Skeletal muscle tissue (tissue), 4 donors: ENCODE measurements around the gene HEXIM2. TPM values are rescaled to one million over a fixed set of nuclear protein-coding genes. Genes with fewer than 3 reads are reported as not detected.
"Not testable (repeated sequence)": the region's sequence is repeated elsewhere in the genome, so short reads cannot be mapped to it uniquely, and the experiment has no call there.

ENCODE experiments used
- H3K27ac ChIP-seq: one replicate; pipeline ENCODE4 v1.7.0; 2013; ENCODE audit warnings: mild to moderate bottlenecking, low read depth, low read length, inconsistent platforms
- H3K27me3 ChIP-seq, 3 donors: one replicate each; pipeline ENCODE4 v1.7.0; 2013; ENCODE audit warnings: low read length in 3 of 3; ENCODE audit not compliant: control insufficient read depth in 3 of 3, insufficient read depth in 3 of 3
- H3K36me3 ChIP-seq, 3 donors: one replicate each; pipeline ENCODE4 v1.7.0; 2013; ENCODE audit warnings: low read length in 3 of 3; ENCODE audit not compliant: control insufficient read depth in 3 of 3, insufficient read depth in 3 of 3
- H3K4me1 ChIP-seq, 3 donors: one replicate each; pipeline ENCODE4 v1.7.0; 2013; ENCODE audit warnings: low read length in 3 of 3, mild to moderate bottlenecking in 3 of 3; ENCODE audit not compliant: control insufficient read depth in 3 of 3, insufficient read depth in 3 of 3
- H3K4me3 ChIP-seq, 3 donors: one replicate each; pipeline ENCODE4 v1.7.0; 2013; ENCODE audit warnings: low read length in 3 of 3
- H3K9ac ChIP-seq, 3 donors: one replicate each; pipeline ENCODE4 v1.7.0; 2013; ENCODE audit warnings: low read length in 3 of 3, mild to moderate bottlenecking in 3 of 3, moderate library complexity in 2 of 3, low read depth in 1 of 3
- H3K9me3 ChIP-seq, 3 donors: one replicate each; pipeline ENCODE4 v1.7.0; 2013; ENCODE audit warnings: low read length in 3 of 3; ENCODE audit not compliant: control insufficient read depth in 3 of 3
- total RNA-seq: library from RNA; depleted of rRNA; stranded (reverse); fragments of >200 nt; gene quantifications from one replicate; pipeline ENCODE4 v1.2.3, GENCODE V29; 2014
- donor health status: Osteomylitis.

HEXIM2 gene
- total RNA-seq, 1 donor from 2014 or later = 10.4 TPM

DNA sequence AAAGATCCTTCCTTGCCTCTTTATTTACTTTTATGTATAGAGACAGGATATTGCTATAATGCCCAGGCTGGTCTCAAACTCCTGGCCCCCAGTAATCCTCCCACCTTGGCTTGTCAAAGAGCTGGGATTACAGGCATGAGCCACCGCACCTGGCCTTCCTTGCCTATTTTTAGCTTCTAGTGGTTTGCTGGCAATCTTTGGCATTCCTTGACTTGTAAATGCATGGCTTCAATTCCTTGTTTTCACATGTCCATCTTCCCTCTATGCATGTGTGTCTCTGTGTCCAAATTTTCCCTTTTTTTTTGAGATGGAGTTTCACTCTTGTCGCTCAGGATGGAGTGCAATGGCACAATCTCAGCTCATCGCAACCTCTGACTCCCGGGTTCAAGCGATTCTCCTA lies 22.5 kb downstream of the HEXIM2 start:
- H3K9me3 ChIP-seq = no peaks in the 10 kb centered on the region
- H3K36me3 ChIP-seq = no peaks in the 10 kb centered on the region
- H3K27ac ChIP-seq = no peak overlapping the region
- no peak overlapping the region for H3K9ac ChIP-seq
- no peak overlapping the region for H3K4me3 ChIP-seq
- H3K4me1 ChIP-seq = peaks cover 3 to 4% (median 3%) of the 10 kb centered on the region in 3 donors
- H3K27me3 ChIP-seq = no peaks in the 10 kb centered on the region

DNA sequence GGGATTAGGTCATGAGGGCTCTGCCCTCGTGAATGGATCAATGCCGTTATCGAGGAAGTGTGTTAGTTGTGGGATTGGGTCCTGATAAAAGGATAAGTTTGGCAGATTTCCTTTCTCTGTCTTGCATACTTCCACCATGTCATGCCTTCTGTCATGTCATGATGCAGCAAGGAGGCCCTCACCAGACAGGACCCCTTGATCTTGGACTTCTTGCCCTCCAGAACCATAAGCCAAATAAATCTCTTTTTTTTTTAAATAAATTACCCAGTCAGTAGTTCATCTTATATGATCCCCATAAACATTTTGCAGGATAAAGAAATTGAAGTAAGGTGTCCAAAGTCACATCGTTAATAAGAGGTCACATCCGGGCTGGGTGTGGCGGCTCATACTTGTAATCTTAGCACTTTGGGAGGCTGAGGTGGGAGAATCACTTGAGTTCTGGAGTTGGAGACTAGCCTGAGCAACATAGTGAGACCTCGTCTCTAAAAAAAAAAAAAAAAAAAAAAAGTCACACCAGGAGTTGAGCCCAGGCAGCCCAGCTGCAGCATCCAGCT lies 25.2 kb downstream of the HEXIM2 start:
- Histone ChIP-seq H3K9ac (no peak overlapping the region), H3K9me3 (no peaks in the 10 kb centered on the region), H3K4me3 (no peak overlapping the region), H3K27me3 (no peaks in the 10 kb centered on the region), H3K36me3 (no peaks in the 10 kb centered on the region), H3K27ac (no peak overlapping the region), H3K4me1 (peaks cover 3 to 4% (median 3%) of the 10 kb centered on the region in 3 donors)

DNA sequence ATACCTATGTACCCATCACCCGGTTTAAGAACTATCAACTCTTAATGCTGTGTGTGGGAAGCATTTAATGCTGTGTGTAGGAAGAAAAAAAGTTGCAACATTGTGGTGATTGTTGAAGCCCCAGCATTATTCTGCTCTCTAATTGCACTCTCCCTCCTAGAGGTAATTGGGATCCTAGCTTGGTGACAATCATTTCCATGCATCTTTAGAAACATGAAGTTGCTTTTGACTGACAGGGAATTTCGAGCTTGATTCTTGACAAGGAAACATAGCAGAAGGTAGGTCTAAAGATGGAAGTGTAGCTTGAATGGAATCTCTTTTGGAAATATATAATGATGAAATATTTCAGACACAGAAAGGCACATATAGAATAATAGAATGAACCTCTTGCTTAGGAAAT lies 27.3 kb downstream of the HEXIM2 start:
- Histone ChIP-seq H3K27me3 (no peaks in the 10 kb centered on the region), H3K9ac (no peak overlapping the region), H3K9me3 (no peaks in the 10 kb centered on the region), H3K36me3 (no peaks in the 10 kb centered on the region), H3K4me1 (peaks cover 1 to 3% (median 3%) of the 10 kb centered on the region in 3 donors), H3K27ac (no peak overlapping the region), H3K4me3 (no peak overlapping the region)

DNA sequence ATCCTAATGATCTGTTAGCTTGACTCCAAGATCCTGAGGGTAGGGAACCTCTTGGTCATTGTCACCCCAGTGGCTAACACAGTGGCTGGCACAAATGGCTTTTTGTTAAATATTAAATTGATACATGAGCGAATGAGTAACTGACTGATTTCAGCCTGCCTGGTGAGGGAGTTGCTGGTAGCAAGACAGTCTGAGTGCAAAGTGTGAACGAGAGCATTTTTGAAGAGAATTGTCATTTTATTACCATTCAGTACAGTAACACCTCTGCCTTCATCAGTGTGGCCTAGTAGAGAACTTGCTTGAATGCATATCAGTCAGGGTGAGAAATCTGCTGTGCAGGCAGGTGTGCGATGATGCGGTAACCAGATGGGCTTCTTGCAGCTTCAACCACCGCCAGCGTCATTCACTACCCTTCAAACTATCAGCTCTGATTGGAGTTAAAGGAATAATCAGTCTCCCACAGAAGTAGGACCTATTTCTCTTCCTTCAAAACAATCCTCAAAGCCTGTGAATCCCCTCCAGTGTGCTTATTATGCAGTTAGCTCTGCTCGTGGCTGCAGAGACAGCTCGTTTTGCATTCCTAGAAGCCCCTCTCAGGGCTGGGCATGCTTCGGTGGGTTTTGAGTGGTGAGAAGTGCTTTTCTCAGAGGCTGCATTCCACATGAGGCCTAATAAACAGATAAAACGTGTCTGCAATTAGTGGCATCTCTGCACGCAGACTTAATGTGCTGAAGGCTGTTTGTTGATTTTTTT lies 29.0 kb downstream of the HEXIM2 start:
- H3K4me3 ChIP-seq = no peak overlapping the region
- H3K27me3 ChIP-seq = peaks cover 0 to 3% (median 0%) of the 10 kb centered on the region in 3 donors
- H3K27ac ChIP-seq = no peak overlapping the region
- no peaks in the 10 kb centered on the region for H3K36me3 ChIP-seq
- H3K9me3 ChIP-seq = no peaks in the 10 kb centered on the region
- H3K9ac ChIP-seq = no peak overlapping the region
- no peaks in the 10 kb centered on the region for H3K4me1 ChIP-seq

DNA sequence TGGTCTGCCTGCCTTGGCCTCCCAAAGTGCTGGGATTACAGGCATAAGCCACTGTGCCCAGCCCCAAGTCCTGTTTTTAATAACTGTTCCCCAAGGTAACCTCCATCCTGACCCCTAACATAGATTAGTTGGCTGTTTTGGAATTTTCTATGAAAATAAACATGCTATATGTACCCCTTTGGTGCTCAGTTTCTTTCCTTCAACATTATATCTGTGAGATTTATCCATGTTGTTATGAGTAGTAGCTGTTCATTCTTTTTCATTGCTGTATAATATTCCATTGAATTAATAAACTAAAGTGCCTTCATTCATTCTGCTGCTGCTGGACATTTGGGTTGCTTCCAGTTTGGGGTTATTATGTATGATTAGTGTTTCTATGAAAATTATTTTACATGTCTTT lies 33.7 kb downstream of the HEXIM2 start:
- peaks cover 0 to 3% (median 0%) of the 10 kb centered on the region in 3 donors for H3K27me3 ChIP-seq
- no peak overlapping the region for H3K4me3 ChIP-seq
- no peaks in the 10 kb centered on the region for H3K36me3 ChIP-seq
- H3K9ac ChIP-seq = no peak overlapping the region
- no peak overlapping the region for H3K27ac ChIP-seq
- peaks cover 5 to 10% (median 10%) of the 10 kb centered on the region in 3 donors for H3K4me1 ChIP-seq
- H3K9me3 ChIP-seq = no peaks in the 10 kb centered on the region

DNA sequence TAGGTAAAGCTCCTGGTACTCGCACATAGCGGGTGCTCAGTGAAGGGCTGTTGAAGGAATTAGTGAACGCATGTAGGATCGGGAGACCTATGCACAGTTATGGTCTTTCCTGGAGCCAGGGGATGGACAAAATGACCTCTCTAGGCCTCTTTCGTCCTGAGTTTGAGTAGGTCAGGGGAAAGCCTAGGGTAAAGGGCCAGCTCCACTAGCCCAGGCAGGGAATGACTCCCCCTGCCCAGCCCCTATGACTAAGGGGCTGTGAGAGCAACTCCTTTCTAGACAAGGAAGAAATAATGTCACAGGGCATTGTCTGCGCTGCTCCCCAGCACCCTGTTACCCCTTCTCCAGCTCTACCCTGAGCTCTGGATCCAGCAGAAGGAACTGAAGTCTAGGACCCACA lies 35.4 kb downstream of the HEXIM2 start:
- no peaks in the 10 kb centered on the region for H3K36me3 ChIP-seq
- H3K9me3 ChIP-seq = no peaks in the 10 kb centered on the region
- no peak overlapping the region for H3K4me3 ChIP-seq
- peaks cover 9 to 10% (median 10%) of the 10 kb centered on the region in 3 donors for H3K4me1 ChIP-seq
- H3K27me3 ChIP-seq = peaks cover 0 to 3% (median 0%) of the 10 kb centered on the region in 3 donors
- no peak overlapping the region for H3K27ac ChIP-seq
- peak overlapping the region in 1 of 3 donors; percentile 72 for H3K9ac ChIP-seq

DNA sequence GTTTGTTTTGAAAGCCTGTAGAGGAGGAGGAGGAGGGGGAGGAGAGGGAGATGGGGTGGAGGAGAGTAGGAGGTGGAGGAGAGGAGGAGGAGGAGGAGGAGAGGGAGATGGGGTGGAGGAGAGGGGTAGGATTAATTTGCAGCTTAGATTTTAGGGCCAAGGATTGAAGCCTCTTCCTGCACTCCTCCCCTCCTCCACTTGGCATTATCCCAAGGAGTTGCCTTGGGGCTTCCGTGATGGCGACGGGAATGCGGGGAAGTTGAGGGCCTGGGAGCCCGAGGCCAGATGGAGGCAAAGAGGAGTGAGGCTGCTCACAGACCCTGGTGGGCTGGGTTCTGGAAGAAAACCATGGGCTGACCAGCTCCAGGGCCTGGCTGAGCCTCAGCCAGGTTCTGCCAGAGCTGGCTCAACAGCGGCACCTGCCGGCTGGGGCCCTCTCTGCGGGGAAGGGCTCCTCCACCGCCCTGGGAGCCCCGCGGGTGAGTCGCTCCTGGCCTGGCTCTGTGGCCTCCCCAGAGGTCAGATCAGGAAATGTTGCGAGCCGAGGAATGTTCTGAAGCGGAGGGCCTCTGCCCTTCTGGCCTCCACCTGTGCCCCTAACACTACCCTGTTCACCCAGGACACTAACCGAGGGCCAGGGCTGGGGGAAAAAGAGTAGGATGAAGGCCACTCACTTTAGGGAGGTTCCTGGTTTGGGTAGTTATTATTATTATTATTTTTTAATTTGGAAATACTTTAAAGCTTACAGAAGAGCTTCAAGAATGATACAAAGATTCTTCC lies 36.1 kb downstream of the HEXIM2 start:
- Histone ChIP-seq H3K36me3 (no peaks in the 10 kb centered on the region), H3K4me3 (peak overlapping the region in 2 of 3 donors; percentile 37 to 41), H3K27me3 (peaks cover 0 to 3% (median 0%) of the 10 kb centered on the region in 3 donors), H3K9ac (peak overlapping the region; percentile 57 to 72 (median 69)), H3K4me1 (peaks cover 9 to 10% (median 10%) of the 10 kb centered on the region in 3 donors), H3K27ac (peak overlapping the region; percentile 38), H3K9me3 (no peaks in the 10 kb centered on the region)

DNA sequence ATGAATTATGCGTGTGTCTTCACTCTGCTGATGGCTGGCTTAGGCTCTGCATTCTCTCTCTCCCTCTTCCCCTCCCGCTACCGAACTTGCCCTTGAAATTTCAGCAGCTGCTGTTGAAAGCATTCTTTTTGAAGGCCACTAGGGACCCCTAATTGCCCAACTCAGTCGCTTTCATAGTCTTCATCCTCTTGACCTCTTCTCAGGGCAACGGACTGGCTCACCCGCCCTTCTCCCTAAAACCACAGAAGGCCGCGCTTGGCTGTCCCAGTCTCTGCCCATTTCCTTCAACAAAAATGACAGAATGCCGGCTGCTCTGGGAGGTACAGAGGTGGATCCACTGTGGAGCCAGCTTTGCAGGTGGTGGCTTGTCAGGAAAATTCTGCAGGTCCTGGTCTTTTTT lies 39.0 kb downstream of the HEXIM2 start:
- H3K36me3 ChIP-seq = no peaks in the 10 kb centered on the region
- no peaks in the 10 kb centered on the region for H3K9me3 ChIP-seq
- no peak overlapping the region for H3K27ac ChIP-seq
- H3K4me1 ChIP-seq = peaks cover 9 to 10% (median 10%) of the 10 kb centered on the region in 3 donors
- H3K27me3 ChIP-seq = no peaks in the 10 kb centered on the region
- no peak overlapping the region for H3K9ac ChIP-seq
- H3K4me3 ChIP-seq = no peak overlapping the region

DNA sequence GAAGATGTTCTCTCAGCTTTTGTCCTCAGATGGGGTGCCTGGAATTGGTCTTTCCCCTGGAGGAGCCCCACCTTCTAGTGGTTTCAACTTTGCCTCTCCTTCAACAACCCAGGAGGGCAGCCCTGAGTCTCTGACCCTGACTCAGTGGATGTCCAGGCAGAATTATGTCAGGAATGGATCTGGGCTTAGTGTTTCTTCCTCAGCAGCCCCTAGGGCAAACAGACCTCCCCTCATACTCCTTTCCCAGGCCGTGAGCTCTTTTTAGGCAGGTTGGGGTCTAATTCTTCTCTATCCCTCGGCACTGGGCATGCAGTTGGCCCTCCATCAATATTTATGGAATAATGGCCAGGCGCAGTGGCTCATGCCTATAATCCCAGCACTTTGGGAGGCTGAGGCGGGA lies 39.8 kb downstream of the HEXIM2 start:
- Histone ChIP-seq H3K36me3 (no peaks in the 10 kb centered on the region), H3K4me3 (no peak overlapping the region), H3K27me3 (no peaks in the 10 kb centered on the region), H3K9ac (no peak overlapping the region), H3K9me3 (no peaks in the 10 kb centered on the region), H3K27ac (no peak overlapping the region), H3K4me1 (peaks cover 9 to 10% (median 10%) of the 10 kb centered on the region in 3 donors)

DNA sequence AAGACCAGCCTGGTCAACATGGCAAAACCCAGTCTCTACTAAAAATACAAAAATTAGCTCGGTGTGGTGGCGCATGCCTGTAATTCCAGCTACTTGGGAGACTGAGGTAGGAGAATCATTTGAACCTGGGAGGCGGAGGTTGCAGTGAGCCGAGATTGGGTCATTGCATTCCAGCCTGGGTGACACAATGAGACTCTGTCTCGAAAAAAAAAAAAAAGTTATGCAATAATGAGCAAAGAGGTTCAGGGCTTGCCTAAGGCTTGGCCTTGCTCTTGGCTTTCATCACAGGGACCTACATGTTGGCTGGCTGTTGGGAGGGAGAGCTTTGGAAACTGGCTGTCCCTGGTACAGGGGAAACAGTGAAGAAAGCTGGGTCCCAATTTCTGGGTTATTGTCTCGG lies 40.2 kb downstream of the HEXIM2 start:
- H3K27me3 ChIP-seq, H3K27ac ChIP-seq, H3K4me3 ChIP-seq, H3K9ac ChIP-seq, H3K9me3 ChIP-seq, H3K36me3 ChIP-seq: not testable (repeated sequence)
- peaks cover 9 to 10% (median 10%) of the 10 kb centered on the region in 3 donors for H3K4me1 ChIP-seq
